ENCODE measurements around the gene SLC17A7.

DNA sequence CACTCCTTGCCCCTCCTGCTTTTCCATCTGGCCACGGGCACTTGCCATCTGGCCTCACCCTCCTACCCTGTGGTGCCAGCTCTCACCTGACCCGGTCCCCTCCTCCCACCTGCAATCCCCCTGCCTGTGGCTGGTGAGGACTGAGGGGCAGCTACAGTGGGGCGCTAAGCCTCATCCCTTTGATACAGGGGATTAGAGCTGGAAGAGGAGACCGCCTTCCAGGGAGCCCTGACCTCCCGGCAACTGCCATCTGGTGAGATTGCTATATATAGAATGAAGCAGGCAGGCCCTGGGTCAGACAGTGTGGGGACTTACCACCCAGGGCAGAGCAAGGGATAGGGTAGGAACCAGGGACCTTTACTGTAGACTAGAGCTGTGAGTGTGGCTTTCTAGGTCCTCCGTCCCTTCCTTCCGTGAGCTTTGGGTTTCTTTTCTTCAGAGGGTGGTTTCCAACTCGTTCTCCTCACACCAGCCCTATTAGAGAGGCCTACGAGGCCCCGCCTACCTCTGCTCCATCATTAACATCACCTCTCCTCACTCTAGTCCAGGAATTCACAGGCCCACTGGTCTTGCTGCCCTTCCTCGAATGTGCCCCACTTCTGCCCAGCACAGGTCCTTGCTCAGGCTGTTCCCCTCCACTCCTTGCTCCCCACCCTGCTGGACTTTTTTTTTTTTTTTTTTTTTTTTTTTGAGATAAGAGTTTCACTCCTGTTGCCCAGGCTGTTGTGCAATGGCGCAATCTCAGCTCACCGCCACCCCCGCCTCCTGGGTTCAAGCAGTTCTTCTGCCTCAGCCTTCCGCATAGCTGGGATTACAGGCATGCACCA, 45.5 kb downstream of the SLC17A7 start:
- TF ChIP-seq, protein P1, sequence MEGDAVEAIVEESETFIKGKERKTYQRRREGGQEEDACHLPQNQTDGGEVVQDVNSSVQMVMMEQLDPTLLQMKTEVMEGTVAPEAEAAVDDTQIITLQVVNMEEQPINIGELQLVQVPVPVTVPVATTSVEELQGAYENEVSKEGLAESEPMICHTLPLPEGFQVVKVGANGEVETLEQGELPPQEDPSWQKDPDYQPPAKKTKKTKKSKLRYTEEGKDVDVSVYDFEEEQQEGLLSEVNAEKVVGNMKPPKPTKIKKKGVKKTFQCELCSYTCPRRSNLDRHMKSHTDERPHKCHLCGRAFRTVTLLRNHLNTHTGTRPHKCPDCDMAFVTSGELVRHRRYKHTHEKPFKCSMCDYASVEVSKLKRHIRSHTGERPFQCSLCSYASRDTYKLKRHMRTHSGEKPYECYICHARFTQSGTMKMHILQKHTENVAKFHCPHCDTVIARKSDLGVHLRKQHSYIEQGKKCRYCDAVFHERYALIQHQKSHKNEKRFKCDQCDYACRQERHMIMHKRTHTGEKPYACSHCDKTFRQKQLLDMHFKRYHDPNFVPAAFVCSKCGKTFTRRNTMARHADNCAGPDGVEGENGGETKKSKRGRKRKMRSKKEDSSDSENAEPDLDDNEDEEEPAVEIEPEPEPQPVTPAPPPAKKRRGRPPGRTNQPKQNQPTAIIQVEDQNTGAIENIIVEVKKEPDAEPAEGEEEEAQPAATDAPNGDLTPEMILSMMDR (IDR thresholded peaks at IDR 0.05; ENCODE audit: control extremely low read depth in 1 of 3, insufficient read depth in 1 of 3, low read depth in 1 of 3, low read length in 3 of 3) = no peak
- TF ChIP-seq, protein P2, sequence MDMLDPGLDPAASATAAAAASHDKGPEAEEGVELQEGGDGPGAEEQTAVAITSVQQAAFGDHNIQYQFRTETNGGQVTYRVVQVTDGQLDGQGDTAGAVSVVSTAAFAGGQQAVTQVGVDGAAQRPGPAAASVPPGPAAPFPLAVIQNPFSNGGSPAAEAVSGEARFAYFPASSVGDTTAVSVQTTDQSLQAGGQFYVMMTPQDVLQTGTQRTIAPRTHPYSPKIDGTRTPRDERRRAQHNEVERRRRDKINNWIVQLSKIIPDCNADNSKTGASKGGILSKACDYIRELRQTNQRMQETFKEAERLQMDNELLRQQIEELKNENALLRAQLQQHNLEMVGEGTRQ (IDR thresholded peaks at IDR 0.05; ENCODE audit: low read length) = no peak
